CD4-positive, CD25-positive, alpha-beta regulatory T cell (primary cell): ENCODE measurements around the gene TRIP13. TPM values are rescaled to one million over a fixed set of nuclear protein-coding genes. Genes with fewer than 3 reads are reported as not detected.
"Not testable (repeated sequence)": the region's sequence is repeated elsewhere in the genome, so short reads cannot be mapped to it uniquely, and the experiment has no call there.

ENCODE experiments used
- ATAC-seq, 2 donors: fragments of 150-1000 bp; cut with Tn5 transposase; one replicate each; pipeline ENCODE4 v1.10.0; 2021; ENCODE audit warnings: low read depth in 2 of 2, moderate number of reproducible peaks in 2 of 2, moderate library complexity in 1 of 2
- DNase-seq, 3 donors: peaks; one replicate each; pipeline versions ENCODE4 v3.0.0 to v3.0.0-alpha.2; 2012 to 2022; ENCODE audit warnings: mixed read lengths in 1 of 3
- H3K27ac ChIP-seq: one replicate; pipeline ENCODE4 v1.7.0; 2013; ENCODE audit warnings: mild to moderate bottlenecking, low read length; ENCODE audit not compliant: insufficient read depth, poor library complexity, severe bottlenecking
- H3K27me3 ChIP-seq: one replicate; pipeline ENCODE4 v1.7.0; 2013; ENCODE audit warnings: low read length; ENCODE audit not compliant: control insufficient read depth, insufficient read depth
- H3K36me3 ChIP-seq: one replicate; pipeline ENCODE4 v1.7.0; 2013; ENCODE audit warnings: mild to moderate bottlenecking, low read length, moderate library complexity; ENCODE audit not compliant: control insufficient read depth, insufficient read depth
- H3K4me1 ChIP-seq: 2 replicates; pipeline ENCODE4 v1.7.0; 2013; ENCODE audit warnings: mild to moderate bottlenecking, low read length; ENCODE audit not compliant: insufficient read depth, control insufficient read depth, poor library complexity, severe bottlenecking
- H3K4me3 ChIP-seq: one replicate; pipeline ENCODE4 v1.7.0; 2013; ENCODE audit warnings: low read depth, mild to moderate bottlenecking, low read length, moderate library complexity
- H3K9me3 ChIP-seq, 2 experiments: 1 replicate in 1 of 2; 2 replicates in 1 of 2; pipeline ENCODE4 v1.7.0; 2013; ENCODE audit warnings: low read length in 2 of 2, mild to moderate bottlenecking in 1 of 2, moderate library complexity in 1 of 2; ENCODE audit not compliant: control insufficient read depth in 2 of 2
- H3K27ac Mint-ChIP-seq, 3 donors: one replicate each; pipeline ENCODE4 v1.8.0; 2020 to 2022; ENCODE audit warnings: mild to moderate bottlenecking in 3 of 3, mixed read lengths in 3 of 3, moderate library complexity in 2 of 3
- H3K27me3 Mint-ChIP-seq: one replicate; pipeline ENCODE4 v1.8.0; 2022; ENCODE audit warnings: mild to moderate bottlenecking, mixed read lengths
- H3K36me3 Mint-ChIP-seq: one replicate; pipeline ENCODE4 v1.8.0; 2020; ENCODE audit warnings: mixed read lengths
- H3K4me1 Mint-ChIP-seq, 4 donors: one replicate each; pipeline ENCODE4 v1.8.0; 2020 to 2022; ENCODE audit warnings: mixed read lengths in 4 of 4, mild to moderate bottlenecking in 1 of 4
- H3K4me3 Mint-ChIP-seq, 4 donors: one replicate each; pipeline ENCODE4 v1.8.0; 2020 to 2022; ENCODE audit warnings: mild to moderate bottlenecking in 4 of 4, mixed read lengths in 4 of 4, moderate library complexity in 3 of 4
- H3K9me3 Mint-ChIP-seq, 7 donors: one replicate each; pipeline ENCODE4 v1.8.0; 2020 to 2022; ENCODE audit warnings: mixed read lengths in 7 of 7, mild to moderate bottlenecking in 3 of 7, moderate library complexity in 2 of 7
- polyA plus RNA-seq, 4 donors: library from polyadenylated mRNA; unstranded; fragments of 300-500 nt; fragmentation: Illumina TruSeq; gene quantifications; one replicate each; pipeline ENCODE4 v1.2.3, GENCODE V29; 2021
- total RNA-seq: library from RNA; stranded (reverse); gene quantifications from one replicate; pipeline ENCODE4 v1.2.3, GENCODE V29; 2022

TRIP13 gene
- total and polyA plus RNA-seq, 5 donors from 2014 or later = 1.1 to 1.7 (median 1.3) TPM

DNA sequence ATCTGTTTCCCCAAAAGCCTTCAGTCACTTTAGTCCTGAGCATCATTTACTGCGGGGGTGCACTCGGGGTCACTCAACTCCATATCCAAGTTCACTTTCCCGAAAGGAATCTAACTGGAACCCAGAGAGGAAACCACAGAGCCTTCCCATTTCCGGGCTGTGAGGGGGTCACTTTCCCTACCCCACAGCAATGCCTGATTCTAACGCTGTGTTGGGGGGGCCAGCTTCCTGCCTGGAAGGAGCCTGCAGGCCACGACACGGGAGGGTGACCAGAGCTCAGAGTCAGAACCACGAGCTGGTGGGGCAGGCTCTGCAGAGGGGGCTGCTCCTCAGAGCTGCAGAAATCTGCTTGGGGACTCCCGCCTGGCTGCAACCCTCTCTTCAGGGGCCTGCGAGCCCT lies 20.4 kb upstream of the TRIP13 start:
- Mint-ChIP-seq H3K4me1 (peaks cover 0 to 6% (median 3%) of the 10 kb centered on the region in 4 donors), H3K9me3 (peaks cover 0 to 2% (median 0%) of the 10 kb centered on the region in 7 donors), H3K27ac (no peak overlapping the region), H3K27me3 (no peaks in the 10 kb centered on the region), H3K4me3 (no peak overlapping the region), H3K36me3 (peaks cover 60% of the 10 kb centered on the region)
- H3K27ac ChIP-seq = no peak overlapping the region
- no peaks in the 10 kb centered on the region for H3K9me3 ChIP-seq
- DNase-seq (no peak), ATAC-seq (no peak)
- no peaks in the 10 kb centered on the region for H3K27me3 ChIP-seq
- no peaks in the 10 kb centered on the region for H3K4me1 ChIP-seq
- H3K36me3 ChIP-seq = peaks cover 97% of the 10 kb centered on the region
- H3K4me3 ChIP-seq = no peak overlapping the region

- no peak for ATAC-seq
- peaks cover 96% of the 10 kb centered on the region for H3K36me3 ChIP-seq
Observed at GRCh38 chr5:873328-873727, 19.4 kb upstream of the TRIP13 start.

GRCh38 chr5:875931-876330 lies 16.8 kb upstream of the TRIP13 start:
- no peaks in the 10 kb centered on the region for H3K27me3 ChIP-seq
- no peak overlapping the region for H3K27ac ChIP-seq
- Mint-ChIP-seq H3K36me3 (peaks cover 40% of the 10 kb centered on the region), H3K27ac (no peak overlapping the region), H3K4me1 (peaks cover 0 to 6% (median 3%) of the 10 kb centered on the region in 4 donors), H3K9me3 (no peaks in the 10 kb centered on the region), H3K4me3 (no peak overlapping the region), H3K27me3 (no peaks in the 10 kb centered on the region)
- H3K9me3 ChIP-seq = no peaks in the 10 kb centered on the region
- DNase-seq (no peak), ATAC-seq (no peak)
- peaks cover 72% of the 10 kb centered on the region for H3K36me3 ChIP-seq
- H3K4me3 ChIP-seq = no peak overlapping the region
- no peaks in the 10 kb centered on the region for H3K4me1 ChIP-seq

More at GRCh38 chr5:873328-873727, 19.4 kb upstream of the TRIP13 start:
- Mint-ChIP-seq H3K27me3 (no peaks in the 10 kb centered on the region), H3K36me3 (peaks cover 55% of the 10 kb centered on the region), H3K4me1 (peaks cover 0 to 6% (median 3%) of the 10 kb centered on the region in 4 donors), H3K9me3 (no peaks in the 10 kb centered on the region), H3K27ac (no peak overlapping the region), H3K4me3 (no peak overlapping the region)
- DNase-seq = no peak
- no peak overlapping the region for H3K4me3 ChIP-seq
- H3K27ac ChIP-seq = no peak overlapping the region
- H3K9me3 ChIP-seq = no peaks in the 10 kb centered on the region
- no peaks in the 10 kb centered on the region for H3K27me3 ChIP-seq
- no peaks in the 10 kb centered on the region for H3K4me1 ChIP-seq

DNA sequence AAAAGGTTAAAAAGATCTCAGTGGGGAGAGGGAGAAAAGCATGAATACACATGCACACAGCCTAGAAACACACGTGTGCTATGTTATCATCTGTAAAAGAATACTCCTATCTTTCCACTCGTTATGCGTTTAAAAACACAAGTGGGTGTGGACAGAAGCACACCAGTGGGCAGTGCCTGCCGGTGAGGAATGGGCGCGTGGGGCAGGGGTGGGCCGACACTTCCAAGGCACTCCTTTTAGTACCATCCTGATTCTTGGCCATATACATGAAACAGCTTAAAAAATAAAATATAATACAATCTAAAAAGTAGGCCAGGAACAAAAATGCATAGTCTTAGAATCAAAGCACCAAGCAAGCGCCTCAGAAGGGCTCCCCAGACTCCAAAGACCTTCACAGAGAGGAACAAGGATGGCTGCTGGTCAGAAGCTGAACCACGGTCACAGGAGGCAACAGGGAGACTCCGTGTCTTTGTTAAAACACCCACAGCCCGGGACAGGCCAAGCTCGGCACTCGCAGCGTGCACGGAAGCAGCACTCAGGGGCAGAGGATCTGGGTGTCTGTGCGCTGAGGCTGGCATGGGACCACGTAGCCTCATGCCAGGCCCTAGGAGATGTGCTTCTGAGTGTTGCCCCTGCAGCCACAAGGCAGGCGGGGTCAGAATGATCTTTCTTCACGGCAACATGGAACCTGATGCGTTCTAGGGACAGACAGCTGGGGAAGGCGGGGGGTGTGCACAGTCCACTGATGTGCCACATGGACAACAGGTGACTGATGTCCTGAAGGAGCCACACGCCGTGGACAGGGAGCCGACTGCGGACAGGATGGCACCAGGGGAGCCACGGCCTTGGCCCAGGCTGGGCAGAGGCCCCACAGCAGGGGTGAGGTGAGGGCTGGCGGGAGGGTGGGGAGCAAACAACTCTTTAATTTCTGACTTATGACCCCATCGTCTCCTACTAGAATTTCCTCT lies 16.0 kb upstream of the TRIP13 start:
- H3K4me3 Mint-ChIP-seq = no peak overlapping the region
- no peaks in the 10 kb centered on the region for H3K9me3 ChIP-seq
- no peak overlapping the region for H3K27ac Mint-ChIP-seq
- peaks cover 72% of the 10 kb centered on the region for H3K36me3 ChIP-seq
- no peaks in the 10 kb centered on the region for H3K27me3 ChIP-seq
- H3K4me1 Mint-ChIP-seq = peaks cover 0 to 11% (median 4%) of the 10 kb centered on the region in 4 donors
- no peak for DNase-seq
- peaks cover 34% of the 10 kb centered on the region for H3K36me3 Mint-ChIP-seq
- H3K27ac ChIP-seq = no peak overlapping the region
- no peak overlapping the region for H3K4me3 ChIP-seq
- no peak for ATAC-seq
- H3K27me3 Mint-ChIP-seq = no peaks in the 10 kb centered on the region
- no peaks in the 10 kb centered on the region for H3K4me1 ChIP-seq
- H3K9me3 Mint-ChIP-seq = no peaks in the 10 kb centered on the region

- ATAC-seq (peak; percentile 21 to 26), DNase-seq (no peak)
- Histone ChIP-seq H3K4me1 (no peaks in the 10 kb centered on the region), H3K27me3 (no peaks in the 10 kb centered on the region), H3K4me3 (no peak overlapping the region), H3K36me3 (peaks cover 68% of the 10 kb centered on the region), H3K9me3 (no peaks in the 10 kb centered on the region), H3K27ac (no peak overlapping the region)
- no peak overlapping the region for H3K27ac Mint-ChIP-seq
- no peaks in the 10 kb centered on the region for H3K27me3 Mint-ChIP-seq
- peaks cover 13 to 24% (median 15%) of the 10 kb centered on the region in 4 donors for H3K4me1 Mint-ChIP-seq
- peaks cover 0 to 2% (median 0%) of the 10 kb centered on the region in 7 donors for H3K9me3 Mint-ChIP-seq
- peaks cover 48% of the 10 kb centered on the region for H3K36me3 Mint-ChIP-seq
- no peak overlapping the region for H3K4me3 Mint-ChIP-seq
Observed at GRCh38 chr5:878125-878524, 14.6 kb upstream of the TRIP13 start.

GRCh38 chr5:878677-879076 lies 14.0 kb upstream of the TRIP13 start:
- not testable (repeated sequence) for H3K4me1 ChIP-seq, H3K27me3 Mint-ChIP-seq, H3K4me3 ChIP-seq, H3K4me3 Mint-ChIP-seq, H3K27ac ChIP-seq, H3K9me3 ChIP-seq, H3K27me3 ChIP-seq, DNase-seq, H3K27ac Mint-ChIP-seq, H3K9me3 Mint-ChIP-seq
- peak in 1 of 2 donors; percentile 5 for ATAC-seq
- Mint-ChIP-seq H3K4me1 (peaks cover 13 to 26% (median 16%) of the 10 kb centered on the region in 4 donors), H3K36me3 (peaks cover 46% of the 10 kb centered on the region)
- peaks cover 68% of the 10 kb centered on the region for H3K36me3 ChIP-seq

DNA sequence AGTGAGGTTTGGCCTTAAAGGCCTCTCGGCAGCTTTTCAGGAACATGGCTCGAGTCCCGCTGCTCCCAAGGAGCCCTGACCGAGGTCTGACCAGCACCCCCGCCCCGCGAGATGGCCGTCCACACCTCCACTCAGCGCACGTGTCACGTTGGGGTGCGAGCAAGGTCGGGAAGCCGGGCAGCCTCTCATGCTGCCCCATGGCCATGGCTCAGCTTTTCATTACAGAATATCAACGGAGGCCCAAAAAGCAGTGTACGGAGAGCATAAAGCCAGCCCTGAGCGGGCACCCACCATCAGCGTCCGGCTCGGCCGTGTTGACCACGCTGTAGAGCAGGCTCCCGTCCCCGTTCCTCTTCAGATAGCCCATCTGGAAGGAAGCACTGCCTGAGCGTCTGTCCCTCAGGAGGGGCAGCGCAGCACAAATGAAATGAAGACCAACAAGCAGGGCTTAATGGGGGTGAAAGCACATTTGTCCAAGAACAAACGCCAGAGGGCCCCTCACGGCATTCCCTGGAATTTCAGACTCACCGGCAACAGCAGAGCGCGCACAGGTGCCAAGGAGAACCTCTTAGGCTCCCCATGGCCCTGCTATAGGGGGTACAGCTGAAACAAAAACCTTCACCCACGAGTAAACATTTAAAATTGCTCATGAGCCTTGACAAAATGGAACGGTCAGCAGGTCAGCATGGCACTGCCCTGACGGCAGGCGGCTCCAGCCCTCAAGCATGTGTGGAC lies 11.7 kb upstream of the TRIP13 start:
- H3K36me3 Mint-ChIP-seq = peaks cover 32% of the 10 kb centered on the region
- Histone ChIP-seq H3K4me3 (no peak overlapping the region), H3K27me3 (no peaks in the 10 kb centered on the region), H3K9me3 (no peaks in the 10 kb centered on the region), H3K4me1 (no peaks in the 10 kb centered on the region), H3K36me3 (peaks cover 70% of the 10 kb centered on the region), H3K27ac (no peak overlapping the region)
- no peak overlapping the region for H3K27ac Mint-ChIP-seq
- DNase-seq (no peak), ATAC-seq (no peak)
- H3K4me1 Mint-ChIP-seq = peaks cover 13 to 29% (median 14%) of the 10 kb centered on the region in 4 donors
- no peaks in the 10 kb centered on the region for H3K27me3 Mint-ChIP-seq
- peak overlapping the region in 1 of 4 donors; percentile 51 for H3K4me3 Mint-ChIP-seq
- peaks cover 0 to 2% (median 0%) of the 10 kb centered on the region in 7 donors for H3K9me3 Mint-ChIP-seq
